CD14-positive monocyte (primary cell): ENCODE results near the gene AP2A1. TPM values are rescaled to one million over a fixed set of nuclear protein-coding genes. Genes with fewer than 3 reads are reported as not detected.

Experiments
- DNase-seq, 3 donors: peaks; one replicate each; pipeline ENCODE4 v3.0.0-alpha.2; 2011 to 2022
- H2AFZ ChIP-seq: 2 replicates; pipeline ENCODE4 v1.6.0; 2012; ENCODE audit warnings: mild to moderate bottlenecking, low read depth, low read length, inconsistent platforms; ENCODE audit not compliant: insufficient read depth, poor library complexity, severe bottlenecking
- H3K27ac ChIP-seq, 2 donors: 1 replicate in 1 of 2; 2 replicates in 1 of 2; pipeline ENCODE4 v1.5.1; 2012 to 2013; ENCODE audit warnings: low read length in 2 of 2, control low read depth in 1 of 2, inconsistent platforms in 1 of 2, low read depth in 1 of 2, mild to moderate bottlenecking in 1 of 2
- H3K27me3 ChIP-seq, 2 donors: one replicate each; pipeline versions ENCODE4 v1.6.0 to v1.6.1; 2011 to 2013; ENCODE audit warnings: low read length in 2 of 2; ENCODE audit not compliant: control insufficient read depth in 2 of 2, insufficient read depth in 2 of 2
- H3K36me3 ChIP-seq, 2 donors: replicated peaks in 1 of 2; 1 replicate in 1 of 2; 2 replicates in 1 of 2; pipeline versions ENCODE4 v1.5.1 to v1.6.1; 2012 to 2013; ENCODE audit warnings: low read length in 2 of 2, control low read depth in 1 of 2, inconsistent platforms in 1 of 2, mild to moderate bottlenecking in 1 of 2; ENCODE audit not compliant: insufficient read depth in 2 of 2, control insufficient read depth in 1 of 2
- H3K4me1 ChIP-seq, 2 donors: 1 replicate in 1 of 2; 2 replicates in 1 of 2; pipeline versions ENCODE4 v1.5.1 to v1.6.1; 2012 to 2013; ENCODE audit warnings: low read length in 2 of 2, control low read depth in 1 of 2, inconsistent platforms in 1 of 2, mild to moderate bottlenecking in 1 of 2, moderate library complexity in 1 of 2; ENCODE audit not compliant: insufficient read depth in 2 of 2, control insufficient read depth in 1 of 2
- H3K4me2 ChIP-seq: replicated peaks from 2 replicates; pipeline ENCODE3; 2012; ENCODE audit warnings: low read length, moderate library complexity, mild to moderate bottlenecking; ENCODE audit not compliant: poor library complexity, severe bottlenecking; ENCODE audit errors: extremely low read depth
- H3K4me3 ChIP-seq, 3 experiments: fragments of 200-600 bp in 1 of 3; sonication (generic) in 1 of 3; replicated peaks in 1 of 3; 1 replicate in 2 of 3; 2 replicates in 1 of 3; pipeline ENCODE4 v1.5.1; 2011 to 2013; ENCODE audit warnings: low read length in 3 of 3, mild to moderate bottlenecking in 3 of 3, control low read depth in 2 of 3, low read depth in 2 of 3, inconsistent platforms in 1 of 3, moderate library complexity in 1 of 3
- H3K79me2 ChIP-seq: 2 replicates; pipeline ENCODE4 v1.6.0; 2012; ENCODE audit warnings: mild to moderate bottlenecking, control low read depth, inconsistent platforms, low read length, moderate library complexity; ENCODE audit not compliant: insufficient read depth
- H3K9ac ChIP-seq: 2 replicates; pipeline ENCODE4 v1.6.0; 2017; ENCODE audit warnings: low read length, mild to moderate bottlenecking; ENCODE audit not compliant: insufficient read depth, poor library complexity, severe bottlenecking
- H3K9me3 ChIP-seq, 2 donors: replicated peaks in 1 of 2; 1 replicate in 1 of 2; 2 replicates in 1 of 2; pipeline versions ENCODE4 v1.5.1 to v1.6.1; 2012 to 2013; ENCODE audit warnings: low read length in 2 of 2, control low read depth in 1 of 2; ENCODE audit not compliant: control insufficient read depth in 1 of 2, insufficient read depth in 1 of 2
- H4K20me1 ChIP-seq: 2 replicates; pipeline ENCODE4 v1.6.0; 2012; ENCODE audit warnings: mild to moderate bottlenecking, low read length, control low read depth, moderate library complexity; ENCODE audit not compliant: insufficient read depth
- H3K27ac Mint-ChIP-seq, 7 donors: one replicate each; pipeline ENCODE4 v1.8.0; 2020; ENCODE audit warnings: mild to moderate bottlenecking in 7 of 7, mixed read lengths in 7 of 7, moderate library complexity in 6 of 7, inconsistent platforms in 2 of 7
- H3K27me3 Mint-ChIP-seq, 3 donors: one replicate each; pipeline ENCODE4 v1.8.0; 2021 to 2022; ENCODE audit warnings: low read depth in 3 of 3, mild to moderate bottlenecking in 3 of 3, mixed read lengths in 3 of 3, moderate library complexity in 3 of 3, inconsistent platforms in 1 of 3
- H3K36me3 Mint-ChIP-seq, 2 donors: one replicate each; pipeline ENCODE4 v1.8.0; 2020; ENCODE audit warnings: mixed read lengths in 2 of 2, inconsistent platforms in 1 of 2, mild to moderate bottlenecking in 1 of 2
- H3K4me1 Mint-ChIP-seq: one replicate; pipeline ENCODE4 v1.8.0; 2020; ENCODE audit warnings: mild to moderate bottlenecking, mixed read lengths
- H3K4me3 Mint-ChIP-seq, 2 donors: one replicate each; pipeline ENCODE4 v1.8.0; 2020; ENCODE audit warnings: mild to moderate bottlenecking in 2 of 2, mixed read lengths in 2 of 2, moderate library complexity in 1 of 2
- H3K9me3 Mint-ChIP-seq, 7 donors: one replicate each; pipeline ENCODE4 v1.8.0; 2020 to 2022; ENCODE audit warnings: mixed read lengths in 7 of 7, mild to moderate bottlenecking in 6 of 7, moderate library complexity in 6 of 7, inconsistent platforms in 2 of 7
- WGBS: methylation state at CpG from one replicate; pipeline ENCODE4 v1.1.5; 2013; ENCODE audit warnings: missing lambda C conversion rate; ENCODE audit not compliant: insufficient coverage; 5-methylcytosine and 5-hydroxymethylcytosine counted together
- intact Hi-C, 2 donors: fragments of 100-400 bp; cut with micrococcal nuclease; formaldehyde crosslinking; loops; one replicate each; pipeline versions ENCODE4 v1.15.0 to v1.15.1; 2023
- polyA plus RNA-seq, 3 donors: library from polyadenylated mRNA; depleted of rRNA in 1 of 3; unstranded in 2 of 3; stranded (reverse) in 1 of 3; fragments of 300-500 nt in 2 of 3; fragments of >200 nt in 1 of 3; fragmentation: Illumina TruSeq in 2 of 3; gene quantifications; 1 replicate in 2 of 3; 2 replicates in 1 of 3; pipeline ENCODE4 v1.2.3, GENCODE V29; 2012 to 2021
- TF ChIP-seq, protein P1 (sequence below): fragments of 200-600 bp; IDR thresholded peaks from one replicate; pipeline ENCODE4 v1.8.0; 2022; ENCODE audit warnings: antibody characterized with exemption, mild to moderate bottlenecking

Gene AP2A1
- polyA plus RNA-seq, 3 donors = 12.1 to 117 (median 15.1) TPM

GRCh38 chr19:49807904-49808675 is 41.3 kb downstream of the AP2A1 start:
- no peak overlapping the region for H3K9ac ChIP-seq
- H3K4me2 ChIP-seq = peak overlapping the region; percentile 96
- Mint-ChIP-seq H3K4me3 (no peak overlapping the region), H3K27ac (peak overlapping the region; percentile 32 to 93 (median 78)), H3K9me3 (no peaks in the 10 kb centered on the region), H3K27me3 (peaks cover 0 to 4% (median 0%) of the 10 kb centered on the region in 3 donors), H3K4me1 (peaks cover 40% of the 10 kb centered on the region), H3K36me3 (peaks cover 29 to 36% of the 10 kb centered on the region in 2 donors)
- peaks cover 30% of the 10 kb centered on the region for H4K20me1 ChIP-seq
- WGBS = 100% methylated on average over 3 of the region's 20 CpGs
- TF ChIP-seq, protein P1, sequence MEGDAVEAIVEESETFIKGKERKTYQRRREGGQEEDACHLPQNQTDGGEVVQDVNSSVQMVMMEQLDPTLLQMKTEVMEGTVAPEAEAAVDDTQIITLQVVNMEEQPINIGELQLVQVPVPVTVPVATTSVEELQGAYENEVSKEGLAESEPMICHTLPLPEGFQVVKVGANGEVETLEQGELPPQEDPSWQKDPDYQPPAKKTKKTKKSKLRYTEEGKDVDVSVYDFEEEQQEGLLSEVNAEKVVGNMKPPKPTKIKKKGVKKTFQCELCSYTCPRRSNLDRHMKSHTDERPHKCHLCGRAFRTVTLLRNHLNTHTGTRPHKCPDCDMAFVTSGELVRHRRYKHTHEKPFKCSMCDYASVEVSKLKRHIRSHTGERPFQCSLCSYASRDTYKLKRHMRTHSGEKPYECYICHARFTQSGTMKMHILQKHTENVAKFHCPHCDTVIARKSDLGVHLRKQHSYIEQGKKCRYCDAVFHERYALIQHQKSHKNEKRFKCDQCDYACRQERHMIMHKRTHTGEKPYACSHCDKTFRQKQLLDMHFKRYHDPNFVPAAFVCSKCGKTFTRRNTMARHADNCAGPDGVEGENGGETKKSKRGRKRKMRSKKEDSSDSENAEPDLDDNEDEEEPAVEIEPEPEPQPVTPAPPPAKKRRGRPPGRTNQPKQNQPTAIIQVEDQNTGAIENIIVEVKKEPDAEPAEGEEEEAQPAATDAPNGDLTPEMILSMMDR = no peak
- H3K9me3 ChIP-seq = no peaks in the 10 kb centered on the region
- H3K4me1 ChIP-seq = peaks cover 32 to 47% of the 10 kb centered on the region in 2 donors
- H3K27ac ChIP-seq = peak overlapping the region in 1 of 2 donors; percentile 36
- no peaks in the 10 kb centered on the region for H3K79me2 ChIP-seq
- no peak for DNase-seq
- H2AFZ ChIP-seq = peak overlapping the region; percentile 95
- H3K27me3 ChIP-seq = no peaks in the 10 kb centered on the region
- intact Hi-C loops = loop anchor here (2.0 to 5.0 kb wide), 2 partner anchors 41 kb away; partner anchors contain the start of gene AP2A1 (in 2 of the 2)
- H3K4me3 ChIP-seq = peak overlapping the region in 1 of 3 experiments; percentile 93
- H3K36me3 ChIP-seq = peaks cover 29 to 39% of the 10 kb centered on the region in 2 donors

GRCh38 chr19:49808711-49809159 is 41.9 kb downstream of the AP2A1 start:
- Histone ChIP-seq H3K36me3 (peaks cover 22 to 33% of the 10 kb centered on the region in 2 donors), H3K27me3 (no peaks in the 10 kb centered on the region), H3K79me2 (no peaks in the 10 kb centered on the region), H3K9ac (peak overlapping the region; percentile 75), H4K20me1 (peaks cover 27% of the 10 kb centered on the region), H3K4me3 (peak overlapping the region; percentile 66 to 93 (median 83)), H2AFZ (peak overlapping the region; percentile 95), H3K9me3 (no peaks in the 10 kb centered on the region), H3K4me1 (peaks cover 32 to 47% of the 10 kb centered on the region in 2 donors), H3K27ac (peak overlapping the region; percentile 11 to 60), H3K4me2 (peak overlapping the region; percentile 96)
- Mint-ChIP-seq H3K4me1 (peaks cover 41% of the 10 kb centered on the region), H3K27ac (peak overlapping the region; percentile 46 to 93 (median 89)), H3K9me3 (no peaks in the 10 kb centered on the region), H3K27me3 (peaks cover 0 to 4% (median 0%) of the 10 kb centered on the region in 3 donors), H3K4me3 (peak overlapping the region; percentile 89 to 94), H3K36me3 (peaks cover 22 to 29% of the 10 kb centered on the region in 2 donors)
- WGBS = 2% methylated on average over 28 of the region's 31 CpGs
- intact Hi-C loops = loop anchor here (2.0 to 5.0 kb wide), 2 partner anchors 41 to 42 kb away; partner anchors contain the start of gene AP2A1 (in 2 of the 2)
- TF ChIP-seq, protein P1 = no peak
- DNase-seq = peak; percentile 69 to 86 (median 85)
